GM19025 (cell line): ENCODE measurements around the gene ARF4.

ENCODE experiments used
- ATAC-seq: cut with Tn5 transposase; IDR thresholded peaks from one replicate; pipeline ENCODE4 v1.9.1; 2021; ENCODE audit warnings: mild to moderate bottlenecking, low read depth, moderate library complexity; ENCODE audit not compliant: unreplicated experiment

ARF4 gene

GRCh38 chr3:57582474-57583168 is 14.5 kb downstream of the ARF4 start:
- no peak for ATAC-seq

GRCh38 chr3:57577801-57578200 is 19.3 kb downstream of the ARF4 start:
- ATAC-seq = no peak

- no peak for ATAC-seq
These were observed 21.0 kb downstream of the ARF4 start for GRCh38 chr3:57575966-57576626.

GRCh38 chr3:57572096-57572495 is 25.0 kb downstream of the ARF4 start:
- ATAC-seq = no peak

- no peak for ATAC-seq
These were observed 26.3 kb downstream of the ARF4 start for GRCh38 chr3:57570878-57571277.

- no peak for ATAC-seq
These were observed 27.2 kb downstream of the ARF4 start for GRCh38 chr3:57569859-57570450.

- ATAC-seq = no peak
These were observed 37.6 kb downstream of the ARF4 start for GRCh38 chr3:57559526-57559925.

GRCh38 chr3:57557085-57557537 is 40.0 kb downstream of the ARF4 start:
- no peak for ATAC-seq

- ATAC-seq = peak; percentile 25
These were observed 40.6 kb downstream of the ARF4 start for GRCh38 chr3:57556459-57557084.

- ATAC-seq = peak; percentile 84
These were observed 41.2 kb downstream of the ARF4 start, which contains the start of gene PDE12 for GRCh38 chr3:57555738-57556458. TSS of gene PDE12 (plus strand) at chr3:57556274. CDS start at chr3:57556380, 106 bp downstream.

GRCh38 chr3:57555306-57555705 is 41.8 kb downstream of the ARF4 start:
- ATAC-seq = no peak

- ATAC-seq = no peak
These were observed 50.5 kb downstream of the ARF4 start for GRCh38 chr3:57546616-57547015.

- ATAC-seq = no peak
These were observed 51.4 kb downstream of the ARF4 start for GRCh38 chr3:57545636-57546268.

GRCh38 chr3:57544181-57545125 is 52.7 kb downstream of the ARF4 start, which contains the start of gene DNAH12:
TSS of gene DNAH12 (minus strand) at chr3:57544344. CDS start at chr3:57542870, 1,474 bp downstream.
- no peak for ATAC-seq

GRCh38 chr3:57538465-57538864 is 58.7 kb downstream of the ARF4 start:
- ATAC-seq = no peak

- ATAC-seq = no peak
These were observed 67.0 kb downstream of the ARF4 start for GRCh38 chr3:57530071-57530608.
